ENCODE data around the gene LSS. TPM values are rescaled to one million over a fixed set of nuclear protein-coding genes. Genes with fewer than 3 reads are reported as not detected.
"Not testable (repeated sequence)": the region's sequence is repeated elsewhere in the genome, so short reads cannot be mapped to it uniquely, and the experiment has no call there.

The LSS gene
- total RNA-seq, 2 experiments from 2014 or later: 47.8 to 53.3 TPM

GRCh38 chr21:46141767-46142581 lies 86.6 kb downstream of the LSS start:
- no peak for DNase-seq
- Mint-ChIP-seq H3K36me3 (ENCODE audit: low read depth) (no peaks in the 10 kb centered on the region), H3K9me3 (peaks cover 2% of the 10 kb centered on the region), H3K4me1 (peaks cover 10% of the 10 kb centered on the region), H3K27me3 (no peaks in the 10 kb centered on the region), H3K4me3 (no peak overlapping the region), H3K27ac (no peak overlapping the region)
- POLR2A ChIA-PET: no interaction called here
- CTCF ChIA-PET: interaction anchor here (0.6 to 3.1 kb wide), 4 partner anchors 11 to 569 kb away, joined by 3 to 24 read pairs (median 4); no protein-coding TSS in a partner anchor

- H3K36me3 Mint-ChIP-seq (ENCODE audit: low read depth); CTCF ChIA-PET; DNase-seq; H3K27ac Mint-ChIP-seq; H3K9me3 Mint-ChIP-seq; POLR2A ChIA-PET; H3K27me3 Mint-ChIP-seq; H3K4me3 Mint-ChIP-seq: not testable (repeated sequence)
- H3K4me1 Mint-ChIP-seq: peaks cover 10% of the 10 kb centered on the region
Measured at GRCh38 chr21:46140352-46141003, 88.1 kb downstream of the LSS start.

GRCh38 chr21:46139686-46140085 lies 88.9 kb downstream of the LSS start:
- DNase-seq: no peak
- POLR2A ChIA-PET: no interaction called here
- CTCF ChIA-PET: no interaction called here
- H3K36me3 Mint-ChIP-seq (ENCODE audit: low read depth): no peaks in the 10 kb centered on the region
- H3K27ac Mint-ChIP-seq: no peak overlapping the region
- peaks cover 2% of the 10 kb centered on the region for H3K9me3 Mint-ChIP-seq
- H3K4me1 Mint-ChIP-seq: peaks cover 8% of the 10 kb centered on the region
- H3K4me3 Mint-ChIP-seq: no peak overlapping the region
- no peaks in the 10 kb centered on the region for H3K27me3 Mint-ChIP-seq

GRCh38 chr21:46138383-46138970 lies 90.1 kb downstream of the LSS start:
- no peak overlapping the region for H3K4me3 Mint-ChIP-seq
- H3K36me3 Mint-ChIP-seq (ENCODE audit: low read depth): no peaks in the 10 kb centered on the region
- DNase-seq: no peak
- ChIA-PET CTCF (no interaction called here), POLR2A (no interaction called here)
- no peak overlapping the region for H3K27ac Mint-ChIP-seq
- no peaks in the 10 kb centered on the region for H3K27me3 Mint-ChIP-seq
- H3K4me1 Mint-ChIP-seq: peaks cover 1% of the 10 kb centered on the region
- peaks cover 2% of the 10 kb centered on the region for H3K9me3 Mint-ChIP-seq

Other genes with a start within 250 kb of the LSS start
- under 1 TPM; 0.27 to 0.40 TPM for gene COL6A1, start 247.0 kb downstream of the LSS start, total RNA-seq
- gene COL6A2, start 130.7 kb downstream of the LSS start, total RNA-seq: 1 to 10 TPM; 2.3 to 2.5 TPM
- not detected for gene FTCD, start 73.2 kb downstream of the LSS start, total RNA-seq
- gene SPATC1L, start 44.3 kb downstream of the LSS start, total RNA-seq: 1 to 10 TPM; 6.1 to 6.3 TPM
- 100 to 1,000 TPM in 1 of 2 experiments, 10 to 100 TPM in 1; 94.5 to 118 TPM for gene MCM3AP, start 56.8 kb upstream of the LSS start, total RNA-seq
- 10 to 100 TPM; 11.5 to 12.5 TPM for gene YBEY, start 57.6 kb upstream of the LSS start, total RNA-seq
- 10 to 100 TPM; 67.5 to 68.3 TPM for gene C21orf58, start 95.1 kb upstream of the LSS start, total RNA-seq
- 10 to 100 TPM; 84.0 to 89.8 TPM for gene PCNT, start 95.4 kb upstream of the LSS start, total RNA-seq
- 10 to 100 TPM; 57.6 to 62.1 TPM for gene DIP2A, start 230.1 kb upstream of the LSS start, total RNA-seq

All from activated CD4-positive, alpha-beta T cell treated with anti-CD3 and anti-CD28 coated beads, Interleukin-2, amount 10 ng/mL, durations not matched to agents 7 days and 5 days (primary cell).